ENCODE results near the gene LONP2.
"Not testable (repeated sequence)": the region's sequence is repeated elsewhere in the genome, so short reads cannot be mapped to it uniquely, and the experiment has no call there.

The LONP2 gene

DNA sequence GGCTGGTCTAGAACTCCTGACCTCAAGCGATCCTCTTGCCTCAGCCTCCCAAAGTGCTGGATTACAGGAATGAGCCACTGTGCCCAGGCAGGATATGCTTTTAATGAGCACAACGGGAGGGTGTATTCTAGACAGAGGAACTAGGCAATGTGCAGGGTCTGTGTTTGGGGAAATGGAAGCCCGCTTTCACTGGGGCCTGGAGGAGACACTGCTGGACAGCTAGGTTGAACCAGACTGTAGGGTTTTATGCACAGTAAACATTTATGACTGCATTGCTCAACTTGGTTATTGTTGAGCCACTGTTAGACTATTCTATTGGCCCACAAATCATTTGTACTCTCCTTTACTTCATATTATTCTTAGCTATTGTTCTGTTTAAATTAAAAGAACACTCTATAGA lies 151.3 kb downstream of the LONP2 start:
- no peak overlapping the region for H3K27ac ChIP-seq (ENCODE audit: low read length)
- H2AFZ ChIP-seq (ENCODE audit: low read length) = no peak overlapping the region
- no peaks in the 10 kb centered on the region for H3K36me3 ChIP-seq (replicated peaks; ENCODE audit: insufficient read depth, low read length)
- no peaks in the 10 kb centered on the region for H3K4me1 ChIP-seq (ENCODE audit: low read length)
- H3K4me3 ChIP-seq (ENCODE audit: low read length) = no peak overlapping the region
- H3K27me3 ChIP-seq (replicated peaks; ENCODE audit: insufficient read depth, low read length) = no peaks in the 10 kb centered on the region
- H3F3A ChIP-seq (ENCODE audit: insufficient read depth, low read length) = no peaks in the 10 kb centered on the region
- H3K9me3 ChIP-seq (replicated peaks; ENCODE audit: insufficient read depth, low read length) = no peaks in the 10 kb centered on the region
- H3K79me2 ChIP-seq (ENCODE audit: low read length) = no peaks in the 10 kb centered on the region
- TF ChIP-seq EZH2phosphoT487 (IDR thresholded peaks at IDR 0.05; ENCODE audit: low read length) (no peak), EZH2 (optimal IDR thresholded peaks at IDR 0.05; ENCODE audit: low read depth, low read length) (no peak)
- TF ChIP-seq, protein P1, sequence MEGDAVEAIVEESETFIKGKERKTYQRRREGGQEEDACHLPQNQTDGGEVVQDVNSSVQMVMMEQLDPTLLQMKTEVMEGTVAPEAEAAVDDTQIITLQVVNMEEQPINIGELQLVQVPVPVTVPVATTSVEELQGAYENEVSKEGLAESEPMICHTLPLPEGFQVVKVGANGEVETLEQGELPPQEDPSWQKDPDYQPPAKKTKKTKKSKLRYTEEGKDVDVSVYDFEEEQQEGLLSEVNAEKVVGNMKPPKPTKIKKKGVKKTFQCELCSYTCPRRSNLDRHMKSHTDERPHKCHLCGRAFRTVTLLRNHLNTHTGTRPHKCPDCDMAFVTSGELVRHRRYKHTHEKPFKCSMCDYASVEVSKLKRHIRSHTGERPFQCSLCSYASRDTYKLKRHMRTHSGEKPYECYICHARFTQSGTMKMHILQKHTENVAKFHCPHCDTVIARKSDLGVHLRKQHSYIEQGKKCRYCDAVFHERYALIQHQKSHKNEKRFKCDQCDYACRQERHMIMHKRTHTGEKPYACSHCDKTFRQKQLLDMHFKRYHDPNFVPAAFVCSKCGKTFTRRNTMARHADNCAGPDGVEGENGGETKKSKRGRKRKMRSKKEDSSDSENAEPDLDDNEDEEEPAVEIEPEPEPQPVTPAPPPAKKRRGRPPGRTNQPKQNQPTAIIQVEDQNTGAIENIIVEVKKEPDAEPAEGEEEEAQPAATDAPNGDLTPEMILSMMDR (IDR thresholded peaks at IDR 0.05; ENCODE audit: low read length) = no peak
- no peak for DNase-seq
- H3K4me2 ChIP-seq (ENCODE audit: low read depth, low read length) = no peak overlapping the region
- no peaks in the 10 kb centered on the region for H4K20me1 ChIP-seq (ENCODE audit: insufficient read depth, low read length)
- no peak overlapping the region for H3K9ac ChIP-seq (ENCODE audit: low read length)
- H3K9me2 ChIP-seq (replicated peaks; ENCODE audit: insufficient read depth, low read length) = no peaks in the 10 kb centered on the region

DNA sequence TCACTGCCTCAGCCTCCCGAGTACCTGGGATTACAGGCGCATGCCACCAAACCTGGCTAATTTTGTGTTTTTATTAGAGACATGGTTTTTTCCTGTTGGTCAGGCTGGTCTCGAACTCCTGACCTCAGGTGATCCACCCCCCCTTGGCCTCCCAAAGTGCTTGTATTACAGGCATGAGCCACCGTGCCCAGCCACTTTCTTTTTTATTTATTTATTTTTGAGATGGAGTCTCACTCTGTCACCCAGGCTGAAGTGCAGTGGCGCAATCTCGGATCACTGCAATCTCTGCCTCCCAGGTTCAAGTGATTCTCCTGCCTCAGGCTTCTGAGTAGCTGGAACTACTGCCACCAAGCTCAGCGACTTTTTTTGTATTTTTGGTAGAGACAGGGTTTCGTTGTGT lies 158.4 kb downstream of the LONP2 start:
- H2AFZ ChIP-seq (ENCODE audit: low read length); H3K79me2 ChIP-seq (ENCODE audit: low read length); H3K9me3 ChIP-seq (replicated peaks; ENCODE audit: insufficient read depth, low read length); H3K4me3 ChIP-seq (ENCODE audit: low read length); H3K27me3 ChIP-seq (replicated peaks; ENCODE audit: insufficient read depth, low read length); H3K4me1 ChIP-seq (ENCODE audit: low read length); H3K9ac ChIP-seq (ENCODE audit: low read length); H3K27ac ChIP-seq (ENCODE audit: low read length); H3K36me3 ChIP-seq (replicated peaks; ENCODE audit: insufficient read depth, low read length); H3K9me2 ChIP-seq (replicated peaks; ENCODE audit: insufficient read depth, low read length); H3K4me2 ChIP-seq (ENCODE audit: low read depth, low read length); H4K20me1 ChIP-seq (ENCODE audit: insufficient read depth, low read length); H3F3A ChIP-seq (ENCODE audit: insufficient read depth, low read length); DNase-seq: not testable (repeated sequence)

DNA sequence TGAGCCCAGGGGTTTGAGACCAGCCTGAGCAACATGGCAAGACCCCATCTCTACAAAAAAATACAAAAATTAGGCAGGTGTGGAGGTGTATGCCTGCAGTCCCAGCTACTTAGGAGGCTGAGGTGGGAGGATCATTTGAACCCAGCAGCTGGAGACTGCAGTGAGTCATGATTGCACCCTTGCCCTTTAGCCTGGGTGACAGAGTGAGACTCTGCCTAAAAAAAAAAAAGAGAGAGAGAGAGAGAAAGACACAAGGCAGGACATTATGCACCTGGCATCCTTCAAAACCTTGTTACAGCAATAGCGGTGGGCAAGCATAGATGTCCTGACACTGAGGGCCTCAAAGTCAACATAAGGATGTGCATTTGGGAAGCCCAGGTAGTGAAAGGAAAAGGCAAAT lies 161.1 kb downstream of the LONP2 start:
- H3K9me3 ChIP-seq (replicated peaks; ENCODE audit: insufficient read depth, low read length) = no peaks in the 10 kb centered on the region
- TF ChIP-seq EZH2phosphoT487 (IDR thresholded peaks at IDR 0.05; ENCODE audit: low read length) (no peak), EZH2 (optimal IDR thresholded peaks at IDR 0.05; ENCODE audit: low read depth, low read length) (no peak)
- TF ChIP-seq, protein P1 (IDR thresholded peaks at IDR 0.05; ENCODE audit: low read length) = no peak
- no peaks in the 10 kb centered on the region for H3K79me2 ChIP-seq (ENCODE audit: low read length)
- 0 out of 2 replicates have a peak, but pooled peaks cover 5% of the 10 kb centered on the region for H3K4me1 ChIP-seq (ENCODE audit: low read length)
- H3K9me2 ChIP-seq (replicated peaks; ENCODE audit: insufficient read depth, low read length) = no peaks in the 10 kb centered on the region
- no peaks in the 10 kb centered on the region for H3K27me3 ChIP-seq (replicated peaks; ENCODE audit: insufficient read depth, low read length)
- no peak overlapping the region for H3K4me3 ChIP-seq (ENCODE audit: low read length)
- H3K9ac ChIP-seq (ENCODE audit: low read length) = no peak overlapping the region
- H3K4me2 ChIP-seq (ENCODE audit: low read depth, low read length) = no peak overlapping the region
- no peak overlapping the region for H3K27ac ChIP-seq (ENCODE audit: low read length)
- H3K36me3 ChIP-seq (replicated peaks; ENCODE audit: insufficient read depth, low read length) = no peaks in the 10 kb centered on the region
- H3F3A ChIP-seq (ENCODE audit: insufficient read depth, low read length) = no peaks in the 10 kb centered on the region
- no peak for DNase-seq
- H2AFZ ChIP-seq (ENCODE audit: low read length) = no peak overlapping the region
- H4K20me1 ChIP-seq (ENCODE audit: insufficient read depth, low read length) = no peaks in the 10 kb centered on the region

DNA sequence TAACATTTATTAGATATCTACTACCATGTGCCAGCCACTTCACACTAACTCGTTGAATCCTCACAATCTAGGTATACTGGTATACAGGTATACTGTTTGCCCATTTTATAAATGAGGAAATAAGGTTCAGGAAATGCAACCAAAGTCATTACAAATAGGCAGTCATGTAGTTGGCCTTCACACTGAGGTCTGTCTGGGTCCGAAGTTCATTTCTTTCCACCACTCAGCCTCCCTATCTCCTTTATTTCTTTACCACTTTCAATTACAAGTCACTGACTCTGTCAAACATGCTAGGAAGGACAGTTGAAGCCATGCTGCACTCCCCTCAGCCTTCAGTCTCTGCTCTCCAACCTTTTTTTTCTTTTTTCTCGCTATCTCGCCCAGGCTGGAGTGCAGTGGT lies 161.8 kb downstream of the LONP2 start:
- H3K4me2 ChIP-seq (ENCODE audit: low read depth, low read length) = no peak overlapping the region
- H3K79me2 ChIP-seq (ENCODE audit: low read length) = no peaks in the 10 kb centered on the region
- no peak overlapping the region for H2AFZ ChIP-seq (ENCODE audit: low read length)
- no peak overlapping the region for H3K9ac ChIP-seq (ENCODE audit: low read length)
- 0 out of 2 replicates have a peak, but pooled peaks cover 5% of the 10 kb centered on the region for H3K4me1 ChIP-seq (ENCODE audit: low read length)
- H3K4me3 ChIP-seq (ENCODE audit: low read length) = no peak overlapping the region
- DNase-seq = no peak
- no peaks in the 10 kb centered on the region for H3F3A ChIP-seq (ENCODE audit: insufficient read depth, low read length)
- TF ChIP-seq EZH2 (optimal IDR thresholded peaks at IDR 0.05; ENCODE audit: low read depth, low read length) (no peak), EZH2phosphoT487 (IDR thresholded peaks at IDR 0.05; ENCODE audit: low read length) (no peak)
- TF ChIP-seq, protein P1 (IDR thresholded peaks at IDR 0.05; ENCODE audit: low read length) = no peak
- no peaks in the 10 kb centered on the region for H3K27me3 ChIP-seq (replicated peaks; ENCODE audit: insufficient read depth, low read length)
- no peaks in the 10 kb centered on the region for H3K9me3 ChIP-seq (replicated peaks; ENCODE audit: insufficient read depth, low read length)
- no peak overlapping the region for H3K27ac ChIP-seq (ENCODE audit: low read length)
- H3K36me3 ChIP-seq (replicated peaks; ENCODE audit: insufficient read depth, low read length) = no peaks in the 10 kb centered on the region
- no peaks in the 10 kb centered on the region for H3K9me2 ChIP-seq (replicated peaks; ENCODE audit: insufficient read depth, low read length)
- H4K20me1 ChIP-seq (ENCODE audit: insufficient read depth, low read length) = no peaks in the 10 kb centered on the region
